Neural cell (in vitro differentiated cells): ENCODE measurements around the gene PAFAH1B1.

Experiments
- EP300 ChIP-seq: fragments of 450-650 bp; conservative IDR thresholded peaks from 2 replicates; pipeline ENCODE4 v1.6.1; 2014; ENCODE audit warnings: antibody characterized with exemption, mild to moderate bottlenecking, moderate library complexity; ENCODE audit not compliant: poor library complexity, severe bottlenecking
- EZH2 ChIP-seq: fragments of 200-600, 300-800 bp; shearing (Covaris generic), sonication (generic); IDR thresholded peaks from 2 replicates; pipeline ENCODE4 v1.6.1; 2014; ENCODE audit warnings: antibody characterized with exemption, low read length, borderline replicate concordance, mild to moderate bottlenecking; ENCODE audit not compliant: insufficient read depth, poor library complexity, severe bottlenecking
- POLR2AphosphoS5 ChIP-seq: IDR thresholded peaks from 2 replicates; pipeline ENCODE4 v1.6.1; 2012

DNA sequence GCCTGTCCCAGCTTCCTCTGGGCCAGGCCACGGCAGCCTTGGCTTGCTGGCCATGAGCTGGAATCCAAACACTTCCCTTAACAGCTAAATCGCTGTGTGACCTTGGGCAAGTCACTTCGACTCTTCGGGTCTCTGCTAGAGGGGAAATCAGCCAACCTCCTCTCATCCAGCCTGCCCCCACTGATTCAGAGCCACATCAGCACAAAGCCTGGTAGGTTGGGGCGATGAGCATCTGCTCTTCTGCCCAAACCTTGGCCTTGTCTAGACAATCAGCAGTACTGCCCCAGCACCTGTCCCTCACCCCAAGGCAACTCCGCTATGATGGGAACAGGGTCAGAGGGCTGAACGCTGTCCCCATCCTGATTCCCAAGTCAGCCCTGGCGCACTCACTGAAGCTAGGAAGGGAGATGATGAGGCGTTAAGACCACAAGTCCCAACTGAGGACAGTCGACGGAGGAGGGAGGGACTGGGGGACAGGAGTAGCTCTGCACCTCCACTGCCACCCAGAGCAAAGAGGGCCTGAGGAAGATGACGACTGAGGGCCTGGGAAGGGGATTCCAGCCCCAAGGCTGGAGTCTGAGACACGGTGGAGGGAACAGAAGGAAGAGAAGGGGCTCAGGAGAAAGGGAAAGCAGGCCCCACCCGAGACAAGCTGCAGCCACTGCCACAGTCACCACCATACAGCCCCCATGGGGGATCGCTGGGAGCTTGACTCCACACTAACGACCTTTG is 116.8 kb downstream of the PAFAH1B1 start:
- TF ChIP-seq POLR2AphosphoS5 (no peak), EP300 (no peak), EZH2 (no peak)
